ENCODE measurements around the gene POLR3K. TPM values are rescaled to one million over a fixed set of nuclear protein-coding genes. Genes with fewer than 3 reads are reported as not detected.

POLR3K gene
- total and polyA plus RNA-seq, 11 donors: 4.1 to 20.3 (median 11.5) TPM

- DNase-seq (peak in 4 of 5 donors; percentile 52 to 73 (median 62)), ATAC-seq (peak in 2 of 4 donors; percentile 29 to 37)
- Histone ChIP-seq H3K27ac (peak overlapping the region; percentile 91 to 99 (median 96)), H3K36me3 (peaks cover 0 to 21% (median 13%) of the 10 kb centered on the region in 9 donors), H3K9me3 (no peaks in the 10 kb centered on the region), H3K27me3 (peaks cover 0 to 5% (median 0%) of the 10 kb centered on the region in 9 donors), H3K4me1 (peaks cover 0 to 64% (median 52%) of the 10 kb centered on the region in 12 donors), H3K4me3 (peak overlapping the region; percentile 61 to 99 (median 86))
- WGBS, 4 donors: 7 to 15% (median 9%) methylated on average over 11 to 36 of the region's 36 CpGs
- no peak for TF ChIP-seq POLR2A (IDR thresholded peaks at IDR 0.05)
- no peak for TF ChIP-seq CTCF (IDR thresholded peaks at IDR 0.05)
- intact Hi-C loops (cut with DNase I): no loop called here
Observed at GRCh38 chr16:78444-79150, 25.2 kb upstream of the POLR3K start.

GRCh38 chr16:77807-78443 lies 24.5 kb upstream of the POLR3K start, which contains the start of gene MPG:
TSS of gene MPG (plus strand) at chr16:78225. CDS start at chr16:78310, 85 bp downstream.
- Histone ChIP-seq H3K4me1 (peaks cover 0 to 66% (median 55%) of the 10 kb centered on the region in 12 donors), H3K4me3 (peak within 1 kb of the TSS; percentile 61 to 99 (median 86)), H3K27me3 (peaks cover 0 to 12% (median 0%) of the 10 kb centered on the region in 9 donors), H3K36me3 (peaks cover 0 to 21% (median 13%) of the 10 kb centered on the region in 9 donors), H3K9me3 (no peaks in the 10 kb centered on the region), H3K27ac (peak within 1 kb of the TSS; percentile 91 to 99 (median 96))
- ATAC-seq (peak in 3 of 4 donors; percentile 56 to 71 (median 67)), DNase-seq (peak; percentile 91 to 95 (median 92))
- 0 to 1% (median 1%) methylated on average over 19 to 83 of the region's 83 CpGs for WGBS, 4 donors
- intact Hi-C loops (cut with DNase I): no loop called here
- TF ChIP-seq POLR2A (IDR thresholded peaks at IDR 0.05): peak in 1 of 2 donors; percentile 82
- TF ChIP-seq CTCF (IDR thresholded peaks at IDR 0.05): no peak

GRCh38 chr16:77273-77806 lies 23.9 kb upstream of the POLR3K start:
- ATAC-seq: peak in 3 of 4 donors; percentile 12 to 26 (median 24)
- Histone ChIP-seq H3K27ac (peak overlapping the region; percentile 91 to 99 (median 96)), H3K4me3 (peak overlapping the region; percentile 61 to 99 (median 86)), H3K4me1 (peaks cover 0 to 71% (median 59%) of the 10 kb centered on the region in 12 donors), H3K9me3 (no peaks in the 10 kb centered on the region), H3K27me3 (peaks cover 0 to 15% (median 0%) of the 10 kb centered on the region in 9 donors), H3K36me3 (peaks cover 0 to 21% (median 13%) of the 10 kb centered on the region in 9 donors)
- intact Hi-C loops (cut with DNase I): no loop called here
- DNase-seq: peak; percentile 66 to 80 (median 72)
- TF ChIP-seq CTCF (IDR thresholded peaks at IDR 0.05): no peak
- no peak for TF ChIP-seq POLR2A (IDR thresholded peaks at IDR 0.05)
- 23 to 57% (median 36%) methylated on average over 1 to 31 of the region's 31 CpGs for WGBS, 4 donors
